Neural cell (in vitro differentiated cells): Measurements from ENCODE around the gene TXN2.

Source experiments
- CTCF ChIP-seq: fragments of 450-650 bp; IDR thresholded peaks from 2 replicates; pipeline ENCODE4 v1.5.1; 2014; ENCODE audit warnings: antibody characterized with exemption, mild to moderate bottlenecking, moderate library complexity; ENCODE audit not compliant: poor library complexity, severe bottlenecking
- EP300 ChIP-seq: fragments of 450-650 bp; conservative IDR thresholded peaks from 2 replicates; pipeline ENCODE4 v1.6.1; 2014; ENCODE audit warnings: antibody characterized with exemption, mild to moderate bottlenecking, moderate library complexity; ENCODE audit not compliant: poor library complexity, severe bottlenecking

GRCh38 chr22:36431977-36432376 is 49.5 kb downstream of the TXN2 start:
- TF ChIP-seq EP300: no peak
- TF ChIP-seq CTCF: no peak
